Measurements from ENCODE around the gene SLC39A11.
A peak's percentile ranks its signal among the peaks of the same experiment; 100 is the strongest.

The SLC39A11 gene

DNA sequence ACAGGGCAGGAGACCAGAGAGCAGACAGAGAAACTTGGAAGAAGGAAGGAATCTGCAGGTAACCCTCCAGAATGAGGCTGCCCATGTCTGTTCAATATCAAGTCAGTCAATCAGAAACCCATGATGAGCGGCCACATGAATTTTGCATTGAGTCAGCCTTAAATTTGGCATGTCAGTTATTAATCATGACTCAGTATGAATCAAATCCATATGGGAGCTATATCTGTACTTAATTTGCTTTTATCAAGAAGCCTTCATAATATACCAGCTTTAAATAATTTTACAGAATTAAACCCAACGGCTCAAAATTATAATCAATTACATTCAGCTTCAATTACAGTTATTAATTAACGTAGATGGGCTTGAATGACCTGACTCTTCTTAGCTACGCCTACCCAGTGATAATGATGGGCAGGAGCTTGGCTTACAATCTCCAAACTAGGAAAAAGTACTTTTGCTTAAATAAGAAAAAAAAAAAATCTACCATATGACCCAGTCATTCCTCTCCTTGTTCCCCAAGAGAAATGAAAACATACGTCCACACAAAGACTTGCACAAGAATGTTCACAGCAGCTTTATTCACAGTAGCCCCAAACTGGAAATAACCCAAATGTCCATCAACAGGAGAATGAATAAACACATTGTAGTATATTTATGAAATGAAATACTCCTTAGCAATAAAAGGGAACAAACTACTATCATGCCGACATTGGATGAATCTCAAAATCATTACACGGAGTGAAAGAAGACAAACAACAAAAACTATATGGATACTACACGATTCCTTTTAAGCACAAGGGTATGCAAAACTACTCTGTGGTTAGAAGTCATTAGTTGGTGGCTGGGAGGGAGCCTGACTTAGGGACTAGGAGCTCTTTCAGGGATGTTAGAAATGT is 48.6 kb downstream of the SLC39A11 start:
- Histone ChIP-seq H3K9me3 (ENCODE audit: severe bottlenecking) (peaks cover 6% of the 10 kb centered on the region), H3K27me3 (ENCODE audit: insufficient read depth, low read depth, severe bottlenecking) (no peaks in the 10 kb centered on the region), H3K27ac (no peak overlapping the region), H3K36me3 (no peaks in the 10 kb centered on the region), H3K4me3 (ENCODE audit: low read depth, low read length) (no peak overlapping the region)
- DNase-seq, result no peak
- no peak for TF ChIP-seq CTCF (IDR thresholded peaks at IDR 0.05; ENCODE audit: low read depth, low read length)

DNA sequence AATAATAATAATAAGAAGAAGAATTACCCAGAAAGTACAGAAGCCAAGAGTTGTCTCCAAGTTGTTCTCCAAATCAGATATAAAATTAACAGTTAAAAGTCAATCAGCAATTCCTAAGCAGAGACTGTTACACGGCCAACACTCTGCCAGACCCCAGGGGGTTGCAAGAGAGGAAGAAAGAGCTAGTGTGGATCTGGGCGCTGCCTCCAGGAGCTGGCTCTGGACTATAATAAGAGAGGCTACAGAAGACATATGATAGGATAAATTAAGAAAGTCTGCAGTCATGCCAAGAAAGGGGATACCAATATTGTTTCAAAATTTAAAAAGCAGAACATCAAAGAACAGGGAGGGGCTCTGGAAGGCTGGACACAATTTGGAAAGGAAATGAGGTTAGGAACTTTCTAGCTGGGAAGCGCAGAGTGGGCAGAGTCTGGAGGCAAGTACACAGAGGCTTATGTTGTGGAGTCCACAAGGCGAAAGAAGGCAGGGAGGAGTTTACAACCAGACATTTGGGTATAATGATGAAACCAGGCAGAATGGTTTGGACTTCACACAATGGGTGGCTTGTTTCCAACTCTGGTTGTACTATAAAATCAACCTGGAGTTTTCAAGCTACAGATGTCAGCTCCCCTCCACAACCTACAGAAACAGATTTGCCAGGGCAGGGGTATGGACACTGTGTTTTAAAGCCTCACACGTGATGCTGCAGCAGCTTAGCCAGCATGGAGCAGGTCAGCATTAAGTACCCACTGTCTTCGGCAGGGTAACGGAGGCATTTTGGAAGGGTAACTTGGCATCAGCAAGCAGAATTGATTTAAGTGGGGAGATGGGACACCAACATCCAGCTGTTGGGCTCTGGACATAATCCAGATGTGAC is 49.4 kb downstream of the SLC39A11 start:
- no peak for DNase-seq

GRCh38 chr17:73042225-73042624 is 50.3 kb downstream of the SLC39A11 start:
- DNase-seq, result no peak
- 0 out of 2 replicates have a peak, but pooled peaks cover 1% of the 10 kb centered on the region for H3K36me3 ChIP-seq
- peaks cover 3% of the 10 kb centered on the region for H3K9me3 ChIP-seq (ENCODE audit: severe bottlenecking)
- no peak overlapping the region for H3K4me3 ChIP-seq (ENCODE audit: low read depth, low read length)
- no peak overlapping the region for H3K27ac ChIP-seq
- no peaks in the 10 kb centered on the region for H3K27me3 ChIP-seq (ENCODE audit: insufficient read depth, low read depth, severe bottlenecking)
- no peak for TF ChIP-seq CTCF (IDR thresholded peaks at IDR 0.05; ENCODE audit: low read depth, low read length)

More for the DNA sequence above, 49.4 kb downstream of the SLC39A11 start:
- H3K9me3 ChIP-seq (ENCODE audit: severe bottlenecking), result peaks cover 3% of the 10 kb centered on the region
- no peak for TF ChIP-seq CTCF (IDR thresholded peaks at IDR 0.05; ENCODE audit: low read depth, low read length)
- H3K4me3 ChIP-seq (ENCODE audit: low read depth, low read length), result no peak overlapping the region
- no peaks in the 10 kb centered on the region for H3K27me3 ChIP-seq (ENCODE audit: insufficient read depth, low read depth, severe bottlenecking)
- no peaks in the 10 kb centered on the region for H3K36me3 ChIP-seq
- H3K27ac ChIP-seq, result no peak overlapping the region

GRCh38 chr17:73039282-73039681 is 53.2 kb downstream of the SLC39A11 start:
- TF ChIP-seq CTCF (IDR thresholded peaks at IDR 0.05; ENCODE audit: low read depth, low read length), result no peak
- Histone ChIP-seq H3K4me3 (ENCODE audit: low read depth, low read length) (no peak overlapping the region), H3K9me3 (ENCODE audit: severe bottlenecking) (peaks cover 3% of the 10 kb centered on the region), H3K27ac (no peak overlapping the region), H3K27me3 (ENCODE audit: insufficient read depth, low read depth, severe bottlenecking) (no peaks in the 10 kb centered on the region), H3K36me3 (0 out of 2 replicates have a peak, but pooled peaks cover 4% of the 10 kb centered on the region)
- DNase-seq, result no peak

- Histone ChIP-seq H3K36me3 (no peaks in the 10 kb centered on the region; the same call in 1 of the 2 replicates), H3K27ac (peak overlapping the region; percentile 17; the same call in 1 of the 2 replicates), H3K9me3 (ENCODE audit: severe bottlenecking) (no peaks in the 10 kb centered on the region), H3K27me3 (ENCODE audit: insufficient read depth, low read depth, severe bottlenecking) (no peaks in the 10 kb centered on the region), H3K4me3 (ENCODE audit: low read depth, low read length) (no peak overlapping the region)
- TF ChIP-seq CTCF (IDR thresholded peaks at IDR 0.05; ENCODE audit: low read depth, low read length), result no peak
- no peak for DNase-seq
Measured at GRCh38 chr17:73031472-73031871, 61.0 kb downstream of the SLC39A11 start.

Data from WERI-Rb-1 (cell line).